T-helper 2 cell (primary cell): ENCODE measurements around the gene SUSD1.
"Not testable (repeated sequence)": the region's sequence is repeated elsewhere in the genome, so short reads cannot be mapped to it uniquely, and the experiment has no call there.

Source experiments
- DNase-seq, 5 experiments: peaks; one replicate each; pipeline versions ENCODE4 v3.0.0 to v3.0.0-alpha.2; 2012 to 2022

SUSD1 gene

GRCh38 chr9:112128399-112128798 lies 46.7 kb downstream of the SUSD1 start:
- DNase-seq = not testable (repeated sequence)

- DNase-seq = no peak
Measured at GRCh38 chr9:112127281-112127680, 47.8 kb downstream of the SUSD1 start.

- DNase-seq = no peak
Measured at GRCh38 chr9:112125951-112126388, 49.1 kb downstream of the SUSD1 start.

DNA sequence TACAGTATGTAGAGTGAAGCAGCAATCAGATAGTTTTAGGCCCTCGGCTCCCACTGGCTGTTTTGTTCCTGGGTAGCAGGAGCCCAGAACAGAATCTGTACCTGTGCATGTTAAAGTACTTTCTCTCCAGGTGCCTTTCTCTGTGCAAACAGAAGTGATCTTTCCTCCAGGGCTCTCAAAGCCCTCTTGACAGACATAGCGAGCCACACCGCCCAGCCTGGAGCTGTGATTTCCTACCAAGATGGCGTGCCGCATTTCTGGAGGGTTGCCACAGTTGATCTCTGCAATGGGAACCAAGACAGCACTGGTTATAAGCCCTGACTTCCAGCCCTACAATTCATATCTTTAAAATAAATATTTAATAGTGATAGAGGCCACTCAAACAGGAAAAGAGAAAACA lies 50.9 kb downstream of the SUSD1 start:
- no peak for DNase-seq

DNA sequence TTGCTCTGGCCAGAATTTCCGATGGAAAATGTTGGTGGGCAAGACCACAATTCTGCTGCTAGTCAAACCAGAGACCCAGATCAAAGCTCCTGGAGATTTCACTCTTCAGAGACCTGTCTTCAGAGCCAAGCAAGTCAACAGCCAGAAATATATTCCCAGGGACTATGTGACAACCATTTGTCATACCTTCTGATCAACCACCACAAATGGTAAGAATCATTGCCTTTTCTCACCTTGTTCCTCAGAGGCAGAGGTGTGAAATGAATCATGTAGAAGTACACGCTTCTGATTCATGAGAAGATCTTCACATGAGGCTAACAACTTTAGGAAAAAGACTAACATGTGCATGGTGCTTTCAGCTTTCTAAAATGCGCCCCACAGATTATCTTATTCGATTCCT lies 53.5 kb downstream of the SUSD1 start:
- no peak for DNase-seq

- no peak for DNase-seq
Measured at GRCh38 chr9:112120439-112120925, 54.6 kb downstream of the SUSD1 start.

DNA sequence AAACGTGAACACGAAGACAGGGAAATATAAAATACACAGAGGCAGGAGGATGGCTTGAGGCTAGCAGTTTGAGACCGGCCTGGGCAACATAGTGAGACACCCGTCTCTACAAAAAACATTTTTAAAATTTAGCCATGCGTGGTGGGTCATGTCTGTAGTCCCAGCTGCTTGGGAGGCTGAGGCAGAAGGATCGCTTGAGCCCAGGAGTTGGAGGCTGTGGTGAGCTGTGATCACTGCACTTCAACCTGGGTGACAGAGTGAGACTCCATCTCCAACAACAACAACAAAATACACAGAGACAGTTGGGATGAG lies 55.1 kb downstream of the SUSD1 start:
- DNase-seq = no peak

DNA sequence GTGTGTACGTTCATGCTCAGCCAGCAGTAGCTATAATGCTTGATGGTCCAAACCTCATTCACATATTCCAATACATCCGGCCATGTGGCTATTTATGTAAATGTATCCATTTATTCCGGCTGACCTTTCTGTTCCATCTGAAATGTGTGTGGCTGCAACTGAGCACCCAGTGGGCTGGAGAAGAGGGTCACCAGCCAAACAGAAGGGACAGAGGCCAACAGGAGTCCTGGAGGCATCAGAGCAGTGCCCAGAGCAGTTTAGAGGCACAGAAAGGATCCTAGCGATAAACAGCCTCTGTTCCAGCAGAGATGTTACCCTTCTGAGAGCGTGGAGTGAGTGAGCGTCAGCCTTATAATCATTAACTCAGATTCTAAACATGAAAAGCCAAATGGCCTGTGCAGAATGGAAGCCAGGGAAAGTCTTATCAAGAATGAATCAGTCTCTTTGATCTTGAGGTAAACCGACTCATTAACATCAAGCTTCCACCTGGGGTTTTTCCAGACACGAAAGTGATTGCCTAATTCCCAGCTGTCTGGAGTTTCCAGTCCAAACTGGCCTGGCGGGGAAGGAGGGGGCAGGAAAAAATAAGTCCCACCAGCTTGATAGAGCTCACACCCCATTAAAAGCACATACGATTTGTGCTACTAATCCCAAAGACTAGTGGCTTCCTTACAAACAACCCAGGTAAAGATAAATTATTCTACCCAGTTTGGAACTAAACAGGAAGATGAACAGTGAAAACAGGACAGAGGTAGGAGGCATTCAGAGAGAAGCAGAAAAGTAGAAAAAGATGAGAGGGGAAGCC lies 55.7 kb downstream of the SUSD1 start:
- no peak for DNase-seq

- no peak for DNase-seq
Measured at GRCh38 chr9:112118009-112118408, 57.1 kb downstream of the SUSD1 start.

- no peak for DNase-seq
Measured at GRCh38 chr9:112115970-112116753, 58.9 kb downstream of the SUSD1 start.

DNA sequence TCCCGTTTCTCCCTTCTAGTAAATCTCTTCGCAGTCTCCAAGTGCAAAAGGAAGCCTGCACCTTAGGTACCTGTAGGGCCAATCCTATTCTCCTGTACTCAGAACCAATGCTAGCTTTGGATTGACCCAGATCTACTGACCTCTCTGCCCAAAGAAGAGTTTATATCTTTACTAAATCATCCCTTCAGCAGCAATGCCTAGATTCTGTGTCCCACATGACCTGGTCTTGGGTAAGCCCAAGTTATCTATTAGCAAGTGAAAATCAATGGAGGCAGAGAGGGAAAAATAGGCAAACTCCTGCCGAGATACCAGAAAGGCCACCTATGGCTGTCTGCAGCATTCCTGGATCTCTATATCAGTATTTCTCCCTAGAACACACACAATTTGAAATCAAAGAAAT lies 60.0 kb downstream of the SUSD1 start:
- DNase-seq = no peak

DNA sequence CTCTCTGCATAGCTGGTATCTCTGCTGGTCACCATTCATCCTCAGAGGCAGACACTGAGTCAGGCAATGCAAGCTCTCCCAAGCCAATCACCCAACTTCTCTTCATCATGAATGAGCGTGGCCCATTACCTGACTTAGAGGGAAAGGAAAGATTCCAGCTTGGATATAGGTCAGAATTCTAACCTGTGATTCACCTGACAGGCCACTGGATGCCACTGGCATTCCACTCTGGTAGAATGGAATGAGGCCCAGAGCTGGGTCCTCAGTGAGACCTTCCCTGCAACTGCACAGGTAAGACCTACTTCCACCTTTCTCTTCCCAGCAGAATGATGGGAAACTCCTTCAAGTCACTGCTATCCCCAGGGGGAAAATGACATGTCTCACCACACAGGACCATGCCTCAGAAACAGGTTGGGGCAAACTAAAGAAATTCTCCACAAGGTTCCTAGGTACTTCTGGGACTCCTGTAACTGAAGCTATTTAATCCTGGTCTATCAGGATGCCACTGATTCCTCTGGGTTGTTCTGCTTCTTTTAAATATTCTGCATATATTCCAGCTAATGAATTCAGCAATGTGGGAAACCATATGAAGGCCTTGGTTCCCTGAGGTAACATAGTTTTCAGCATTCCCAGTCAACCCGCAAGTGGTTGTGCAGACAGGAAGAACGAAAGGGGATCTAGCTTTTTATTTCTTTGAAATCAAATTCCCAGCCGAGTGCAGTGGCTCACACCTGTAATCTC lies 62.0 kb downstream of the SUSD1 start:
- peak in 2 of 5 experiments; percentile 7 to 25 for DNase-seq

DNA sequence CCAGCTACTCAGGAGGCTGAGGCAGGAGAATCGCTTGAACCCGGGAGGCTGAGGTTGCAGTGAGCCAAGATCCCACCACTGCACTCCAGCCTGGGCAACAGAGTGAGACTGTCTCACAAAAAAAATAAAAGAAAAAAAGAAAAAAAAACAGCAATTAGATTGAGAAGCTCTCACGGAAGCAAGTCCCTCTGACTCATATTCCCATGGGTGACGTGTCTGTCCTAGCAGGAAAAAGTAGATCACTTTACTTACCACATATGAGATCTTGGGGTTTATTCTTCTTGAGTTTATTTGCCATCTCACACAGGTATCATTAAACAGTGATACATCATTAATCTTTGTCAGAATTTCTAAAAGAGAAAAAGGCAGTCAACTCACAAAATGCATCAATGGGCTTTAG lies 62.6 kb downstream of the SUSD1 start:
- DNase-seq = no peak

GRCh38 chr9:112111461-112111860 lies 63.6 kb downstream of the SUSD1 start:
- no peak for DNase-seq

- DNase-seq = no peak
Measured at GRCh38 chr9:112110777-112111113, 64.4 kb downstream of the SUSD1 start.

DNA sequence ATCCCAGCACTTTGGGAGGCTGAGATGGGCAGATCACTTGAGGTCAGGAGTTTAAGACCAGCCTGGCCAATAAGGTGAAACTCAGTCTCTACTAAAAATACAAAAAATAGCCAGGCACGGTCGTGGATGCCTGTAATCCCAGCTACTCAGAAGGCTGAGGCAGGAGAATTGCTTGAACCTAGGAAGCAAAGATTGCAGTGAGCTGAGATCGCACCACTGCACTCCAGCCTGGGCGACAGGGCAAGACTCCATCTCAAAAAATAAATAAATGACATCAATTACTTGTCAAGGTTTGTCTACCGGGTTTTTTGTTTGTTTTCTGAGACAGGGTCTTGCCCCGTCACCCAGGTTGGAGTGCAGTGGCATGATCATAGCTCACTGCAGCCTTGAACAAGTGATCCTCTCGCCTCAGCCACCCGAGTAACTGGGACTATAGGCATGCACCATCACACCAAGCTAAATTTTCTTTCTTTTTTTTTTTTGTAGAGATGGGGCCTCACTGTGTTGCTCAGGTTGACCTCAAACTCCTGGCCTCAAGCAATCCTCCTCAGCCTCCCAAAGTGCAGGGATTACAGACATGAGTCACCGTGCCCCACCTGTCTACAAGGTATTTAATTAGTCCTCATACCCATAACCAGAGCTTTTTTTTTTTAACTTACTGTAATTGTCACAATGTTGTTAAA lies 64.9 kb downstream of the SUSD1 start:
- no peak for DNase-seq

GRCh38 chr9:112104901-112105300 lies 70.2 kb downstream of the SUSD1 start:
- DNase-seq = no peak

DNA sequence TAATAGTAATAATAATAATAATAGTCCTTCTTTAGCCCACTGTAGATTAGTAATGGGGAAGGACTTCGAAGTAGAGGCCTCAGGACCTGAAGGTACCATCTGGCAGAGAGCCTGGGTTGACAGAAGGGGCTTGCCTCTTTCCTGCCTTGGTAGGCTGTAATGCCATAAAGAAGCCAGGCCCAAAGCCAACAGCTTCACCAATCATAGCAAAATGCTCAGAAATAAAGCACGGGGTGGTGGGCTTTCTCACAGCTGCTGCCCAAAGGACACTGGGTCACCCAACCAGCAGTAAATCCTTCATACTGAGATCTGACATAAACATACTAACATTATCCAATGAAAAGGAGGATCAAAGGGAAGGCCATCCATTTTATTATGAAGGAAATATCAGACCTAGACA lies 70.7 kb downstream of the SUSD1 start:
- DNase-seq = no peak

GRCh38 chr9:112103405-112103804 lies 71.7 kb downstream of the SUSD1 start:
- no peak for DNase-seq

DNA sequence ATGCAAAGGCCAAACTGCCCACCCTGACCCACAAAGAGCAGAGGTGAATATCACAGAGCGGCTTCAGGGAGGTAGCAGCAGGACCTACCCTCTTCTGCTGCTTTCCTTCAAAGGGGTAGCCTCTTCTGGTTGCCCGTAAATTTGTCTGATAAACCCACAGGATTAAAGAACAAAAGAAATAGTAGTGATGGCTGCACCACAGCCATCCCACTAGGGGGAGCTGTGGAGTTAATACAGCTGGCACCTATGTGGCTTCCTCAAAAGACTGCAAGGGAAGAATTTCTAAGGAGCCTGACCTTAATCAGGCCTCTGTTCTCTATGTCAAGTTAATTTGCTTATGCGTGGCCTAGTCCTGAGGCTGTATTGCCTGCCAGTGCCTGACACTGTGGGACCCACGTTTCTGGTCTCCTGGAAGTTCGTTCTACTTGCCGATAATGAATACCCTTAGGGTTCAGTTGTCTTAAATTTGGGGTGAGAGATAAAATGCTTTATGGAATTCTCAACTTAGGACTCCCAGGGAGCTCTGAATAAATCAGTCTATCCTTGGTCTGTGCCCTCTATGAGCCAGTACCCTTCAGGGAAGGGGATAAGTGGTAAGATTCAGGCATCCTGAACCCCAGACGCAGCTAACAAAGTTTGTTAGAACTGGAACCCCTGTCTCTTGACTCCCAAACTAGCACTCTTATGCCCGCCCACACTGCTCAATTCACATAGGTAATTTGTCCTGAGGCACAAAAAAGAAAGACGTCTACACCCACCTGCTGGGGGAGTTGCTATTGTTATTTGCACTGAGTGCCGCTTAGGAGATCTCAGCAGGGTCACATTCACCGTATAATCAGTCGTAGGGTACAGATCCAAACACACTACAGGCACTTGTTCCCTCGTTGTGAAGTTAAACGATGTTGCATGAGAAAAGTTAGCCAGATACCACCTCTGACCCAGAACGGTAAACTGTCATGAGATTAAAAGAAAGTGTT lies 77.1 kb downstream of the SUSD1 start:
- DNase-seq = peak in 4 of 5 experiments; percentile 36 to 78 (median 42)

- DNase-seq = no peak
Measured at GRCh38 chr9:112094948-112095681, 80.0 kb downstream of the SUSD1 start.
